ENCODE results near the gene GCG.
A peak's percentile ranks its signal among the peaks of the same experiment; 100 is the strongest.

Gene GCG

GRCh38 chr2:162152147-162152546 lies at the start of gene GCG:
GCG (minus strand) TSS chr2:162152247; CDS start chr2:162149178, 3,069 bp downstream.
- no peak for DNase-seq

GRCh38 chr2:162200636-162201035 lies 48.6 kb upstream of the GCG start:
- no peak for DNase-seq

DNA sequence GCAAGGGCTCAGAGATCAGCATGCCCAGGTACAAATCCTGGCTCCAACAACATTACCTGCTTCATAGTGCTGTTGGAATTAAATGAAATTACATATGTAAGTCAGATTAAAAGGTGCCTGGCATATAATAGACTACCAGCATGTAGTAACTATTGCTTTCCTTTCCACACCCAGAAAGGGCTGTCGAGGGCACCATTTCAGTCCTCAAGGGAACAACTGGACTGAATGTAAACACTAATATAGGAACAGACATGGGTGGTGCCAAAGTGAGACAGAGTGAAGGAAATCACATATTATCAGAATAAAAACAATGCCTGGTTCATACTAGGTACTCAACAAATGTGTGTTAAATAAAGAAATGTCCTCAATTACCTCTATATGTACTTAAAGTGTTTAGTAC lies 47.9 kb upstream of the GCG start:
- DNase-seq, result no peak

DNA sequence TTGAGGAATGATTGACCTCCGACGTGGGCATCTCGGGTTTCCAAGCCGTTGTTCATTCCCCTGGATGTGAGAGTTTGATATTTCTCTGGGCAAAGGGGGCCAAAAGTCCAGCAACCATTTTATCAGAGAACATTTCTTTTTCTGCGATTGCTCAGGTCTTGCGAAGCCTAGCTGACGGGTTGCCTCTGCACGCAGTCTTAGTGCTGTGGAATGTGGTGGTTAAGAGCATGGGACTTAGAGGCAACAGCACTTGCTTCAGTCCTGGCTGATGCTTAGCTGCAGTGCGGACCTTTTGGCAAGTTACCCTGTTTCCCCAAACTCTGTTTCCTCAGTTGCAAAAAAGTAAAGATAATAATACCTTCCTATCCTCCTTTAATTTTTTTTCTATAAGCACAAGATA lies 46.2 kb upstream of the GCG start:
- no peak for DNase-seq

DNA sequence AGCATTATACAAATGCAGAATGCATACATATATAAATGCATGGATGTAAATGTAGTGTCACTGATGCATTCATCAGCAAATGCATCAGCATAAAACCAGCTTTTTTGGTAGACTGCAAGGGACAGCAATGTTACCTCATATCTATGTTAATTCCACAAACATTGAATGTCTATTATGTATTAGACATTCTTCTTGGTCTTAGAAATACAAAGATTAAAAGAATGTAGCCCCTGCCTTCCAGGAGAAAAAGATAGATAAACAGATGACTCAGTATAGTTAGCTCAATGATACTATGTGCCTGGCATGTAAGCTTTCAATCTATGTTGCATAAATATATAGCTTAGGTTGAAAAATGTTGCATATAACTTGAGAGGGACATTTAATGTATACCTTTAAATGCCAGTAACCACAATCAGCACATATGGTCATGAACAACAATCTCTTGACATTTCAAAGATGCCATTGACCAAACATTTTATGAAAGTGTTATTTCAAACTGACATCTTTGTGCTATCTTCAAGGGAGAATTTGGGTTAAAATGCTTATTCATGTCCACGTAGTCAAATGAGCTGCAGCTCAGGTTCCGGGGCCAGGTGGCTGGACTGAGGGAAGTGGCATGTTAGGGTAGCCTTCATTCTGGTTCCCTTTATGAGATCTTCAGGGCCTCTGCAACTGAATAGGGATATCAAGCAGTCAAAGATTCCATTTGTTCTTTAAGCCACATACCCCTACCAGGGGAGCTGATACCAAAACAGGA lies 45.2 kb upstream of the GCG start:
- no peak for DNase-seq

- no peak for DNase-seq
Observed at GRCh38 chr2:162196638-162197037, 44.6 kb upstream of the GCG start.

GRCh38 chr2:162188451-162188850 lies 36.4 kb upstream of the GCG start:
- no peak for DNase-seq

DNA sequence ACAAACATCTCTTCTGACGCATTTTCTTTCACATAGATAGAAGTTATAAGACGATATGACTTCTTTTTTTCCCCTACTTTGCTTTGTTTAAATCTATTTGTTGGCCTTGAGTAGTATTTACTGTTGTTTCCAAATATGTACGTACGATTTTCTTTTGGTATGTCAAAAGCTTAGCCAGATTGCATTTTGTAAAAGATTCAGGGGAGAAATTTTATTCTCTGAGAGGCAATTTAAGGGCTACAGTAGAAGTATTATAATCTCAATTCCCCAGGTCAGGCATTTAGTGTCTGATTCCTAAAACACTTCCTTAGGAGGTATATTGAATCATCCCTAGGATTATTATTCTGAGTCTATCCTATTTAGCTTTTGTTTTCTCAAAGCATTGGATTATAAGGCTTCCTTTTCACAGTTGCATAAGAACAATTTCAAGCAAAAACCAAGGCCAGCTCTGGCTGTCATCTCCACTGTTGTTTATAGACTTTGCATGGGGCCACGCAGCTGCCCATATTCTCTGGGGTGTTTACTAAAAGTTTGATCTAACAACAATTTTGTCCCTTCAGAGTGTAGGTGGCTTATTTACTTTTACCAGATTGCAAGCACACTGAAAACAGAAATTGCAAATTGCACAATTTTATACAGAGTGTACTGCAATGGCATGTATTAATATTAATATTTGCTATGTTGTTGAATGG lies 33.6 kb upstream of the GCG start:
- DNase-seq, result no peak

DNA sequence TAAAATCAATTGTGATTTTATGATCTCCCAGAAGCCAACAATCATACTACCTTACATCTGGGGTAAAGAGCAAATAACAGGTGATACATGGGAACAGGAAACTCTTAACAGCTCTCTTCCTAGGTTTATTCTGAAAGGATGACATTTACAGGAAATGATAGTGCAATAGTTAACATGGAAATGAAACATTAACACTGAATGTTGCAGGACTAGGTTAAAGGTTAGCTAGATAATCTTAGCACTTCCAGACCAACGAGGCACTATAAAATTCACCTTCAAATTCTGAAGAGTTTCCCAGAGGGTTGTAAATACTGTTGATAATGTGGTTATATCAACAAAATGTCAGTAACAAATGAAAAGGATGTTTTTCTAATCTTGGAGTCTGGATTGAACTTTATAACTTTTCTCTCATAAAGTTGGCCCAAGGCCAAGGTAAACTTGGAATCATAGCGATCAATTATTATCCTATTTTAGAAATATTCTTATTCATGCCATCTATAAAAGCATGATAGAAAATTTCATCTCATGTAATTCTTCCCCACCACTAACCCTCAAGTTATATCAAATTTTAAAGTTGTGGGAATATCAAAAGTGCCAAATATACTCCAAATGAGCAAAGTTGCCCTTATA lies 32.9 kb upstream of the GCG start:
- DNase-seq, result no peak

- no peak for DNase-seq
Observed at GRCh38 chr2:162184359-162184758, 32.3 kb upstream of the GCG start.

- DNase-seq, result no peak
Observed at GRCh38 chr2:162182395-162182794, 30.3 kb upstream of the GCG start.

DNA sequence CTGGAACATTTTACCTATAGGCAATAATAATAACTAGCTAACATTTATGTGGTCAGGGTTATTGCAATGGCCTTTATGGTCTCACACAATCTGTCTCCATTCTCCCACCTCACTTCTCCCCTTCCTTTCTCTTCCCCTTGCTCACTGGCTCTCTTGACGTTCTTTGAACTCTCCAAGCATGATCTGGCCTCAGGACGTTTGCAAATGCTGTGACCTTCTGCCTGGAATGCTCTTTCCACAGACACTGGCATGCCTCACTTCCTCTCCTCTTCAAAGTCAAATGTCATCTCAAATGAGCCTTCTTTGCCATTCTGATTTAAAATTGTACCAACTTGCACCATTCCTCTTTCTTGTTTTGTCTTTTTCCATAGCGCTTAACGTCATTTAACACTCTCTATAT lies 25.3 kb upstream of the GCG start:
- DNase-seq, result no peak

GRCh38 chr2:162175714-162176113 lies 23.7 kb upstream of the GCG start:
- DNase-seq, result no peak

DNA sequence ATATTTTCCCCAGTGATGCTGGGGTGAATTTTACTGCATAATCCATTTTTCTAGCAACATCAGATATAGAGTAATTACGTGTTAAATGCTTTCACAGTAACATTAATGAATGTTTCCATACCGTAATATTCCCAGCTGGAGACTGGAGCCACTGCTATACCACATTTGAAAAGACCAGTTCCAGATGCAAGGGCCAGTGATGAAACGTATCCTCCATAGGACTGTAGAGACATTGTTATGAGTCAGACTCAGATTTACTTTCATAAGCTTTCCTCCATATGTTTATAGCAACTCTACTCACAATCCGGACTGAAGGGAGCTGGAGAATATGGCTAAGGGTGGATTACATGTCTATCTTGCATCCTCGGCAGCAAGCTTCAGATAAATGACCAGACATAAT lies 22.7 kb upstream of the GCG start:
- no peak for DNase-seq

- no peak for DNase-seq
Observed at GRCh38 chr2:162172802-162173370, 20.8 kb upstream of the GCG start.

DNA sequence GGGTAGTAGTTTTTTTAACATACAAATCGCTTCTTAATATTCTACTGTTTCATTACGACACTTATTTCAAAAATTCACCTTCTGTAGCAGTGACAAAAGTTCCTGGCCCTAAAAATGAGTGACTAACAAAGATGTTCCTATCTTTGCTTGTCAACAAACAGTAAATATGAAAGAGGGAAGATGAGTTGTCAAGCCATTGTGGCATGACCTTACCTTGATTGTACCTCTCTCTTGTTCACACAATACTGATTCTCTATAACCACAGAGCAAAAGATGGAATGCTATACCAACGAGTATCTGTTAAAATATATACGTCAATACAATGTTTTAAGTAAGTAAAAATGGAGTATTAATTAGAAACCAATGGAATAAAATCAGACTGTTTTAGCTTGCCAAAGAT lies 14.7 kb upstream of the GCG start:
- no peak for DNase-seq

DNA sequence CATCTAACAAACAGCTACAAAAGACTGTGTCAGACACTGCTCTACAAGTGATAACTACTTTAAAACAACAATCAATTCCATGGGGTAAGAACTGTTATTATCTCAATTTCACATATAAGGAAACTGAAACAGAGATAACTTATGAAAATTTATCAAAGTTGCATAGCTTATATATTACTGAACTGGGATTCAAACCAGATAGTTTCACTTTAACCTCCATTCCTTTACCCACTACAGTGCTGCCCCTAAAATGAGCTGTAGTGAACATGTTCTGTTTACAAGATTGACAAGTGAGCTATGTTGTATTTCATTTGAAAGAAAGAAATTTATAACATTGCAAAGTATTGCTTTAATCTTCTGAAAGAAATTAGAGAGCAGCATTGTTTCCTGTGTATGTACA lies 14.1 kb upstream of the GCG start:
- DNase-seq, result no peak

DNA sequence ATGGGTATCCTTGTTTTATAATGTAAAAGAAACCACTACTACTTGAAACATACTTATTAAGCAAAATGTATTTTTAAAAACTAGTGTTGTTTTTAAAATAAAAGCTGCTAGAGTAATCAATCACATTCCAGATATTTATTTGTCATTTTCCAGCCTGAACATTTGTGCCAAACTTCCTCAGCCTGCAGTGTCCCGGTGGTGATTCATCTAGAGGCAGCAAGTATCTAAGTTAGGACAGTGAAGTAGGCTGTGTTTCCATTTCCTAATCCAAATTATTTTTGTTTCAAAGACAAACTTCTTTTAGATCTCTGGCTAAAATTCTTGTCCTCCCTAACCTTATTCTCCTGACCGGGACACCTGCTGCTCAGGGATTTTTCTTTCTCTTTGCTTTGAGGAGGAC lies 12.8 kb upstream of the GCG start:
- DNase-seq, result no peak

DNA sequence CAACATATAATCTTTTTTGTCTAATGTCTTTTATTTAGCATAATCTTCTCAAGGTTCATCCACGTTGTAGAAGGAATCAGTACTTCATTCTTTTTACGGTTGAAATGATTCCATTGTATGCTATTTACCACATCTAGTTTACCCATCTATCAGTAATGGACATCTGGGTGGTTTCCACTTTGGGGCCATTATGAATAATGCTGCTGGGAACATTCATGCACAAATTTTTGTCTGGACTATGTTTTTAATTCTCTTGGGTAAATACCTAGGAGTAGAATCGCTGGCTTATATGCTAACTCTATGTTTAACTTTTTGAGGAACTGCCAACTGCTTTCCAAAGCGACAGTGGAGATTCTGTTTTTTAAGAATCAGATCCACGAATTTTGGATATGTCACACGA lies 7.4 kb upstream of the GCG start:
- no peak for DNase-seq

GRCh38 chr2:162156149-162156548 lies 4.1 kb upstream of the GCG start:
- no peak for DNase-seq

- DNase-seq, result no peak
Observed at GRCh38 chr2:162155093-162155492, 3.0 kb upstream of the GCG start.

GRCh38 chr2:162153608-162154224 lies 1.7 kb upstream of the GCG start:
- peak; percentile 80 for DNase-seq

DNA sequence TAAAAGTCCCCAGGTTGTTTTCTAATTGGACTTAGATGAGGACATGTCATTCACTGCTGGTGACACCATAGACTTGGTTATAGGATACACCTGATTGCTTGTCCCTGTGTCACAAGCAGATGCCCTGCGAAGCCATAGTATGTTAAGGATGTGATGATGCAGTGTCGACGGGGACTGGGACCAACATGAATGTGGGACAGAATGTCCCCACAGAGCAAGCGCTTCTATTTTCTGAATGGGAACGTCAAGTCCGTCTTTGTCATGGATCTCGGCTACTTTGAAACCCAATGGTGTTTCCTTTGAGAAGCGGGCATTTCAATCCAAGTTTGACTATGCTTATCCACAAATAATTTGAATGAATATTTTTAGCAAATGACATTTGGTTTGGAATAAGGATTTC lies 2.1 kb downstream of the GCG start:
- no peak for DNase-seq

- no peak for DNase-seq
Observed at GRCh38 chr2:162149466-162149865, 2.6 kb downstream of the GCG start.
